PC-3 (cell line): Measurements from ENCODE around the gene MAPK9. TPM values are rescaled to one million over a fixed set of nuclear protein-coding genes. Genes with fewer than 3 reads are reported as not detected.
A peak's percentile ranks its signal among the peaks of the same experiment; 100 is the strongest.

Experiments used
- ATAC-seq: fragments of 200-7000 bp; cut with Tn5 transposase; 2 replicates; pipeline ENCODE4 v1.9.1; 2020; ENCODE audit warnings: mild to moderate bottlenecking, moderate library complexity
- BruUV-seq: library from RNA; stranded (reverse); fragments of 400-500 nt; replicated peaks from 2 replicates; lab custom pipeline; 2021; lab: Mats Ljungman, UMichigan
- CTCF ChIA-PET: fragments of 300-600 bp; sonication (Branson Sonifier 250); formaldehyde crosslinking; loops from one replicate; lab custom pipeline; 2022; ENCODE audit warnings: antibody characterized with exemption; lab: Charles Lee
- POLR2A ChIA-PET: fragments of 300-600 bp; sonication (Branson Sonifier 250); formaldehyde crosslinking; loops from one replicate; lab custom pipeline; 2022; ENCODE audit warnings: antibody characterized with exemption; ENCODE audit not compliant: unreplicated experiment; lab: Charles Lee
- DNase-seq: peaks from one replicate; pipeline ENCODE4 v3.0.0-alpha.2; 2015
- H2AFZ ChIP-seq: fragments of 300-600 bp; sonication (generic); 2 replicates; pipeline ENCODE4 v1.6.0; 2016; ENCODE audit warnings: antibody characterized with exemption, low read length
- H3F3A ChIP-seq: fragments of 300-600 bp; sonication (generic); one replicate; pipeline ENCODE4 v1.6.0; 2017; ENCODE audit warnings: antibody characterized with exemption, low read length, control low read depth, mild to moderate bottlenecking; ENCODE audit not compliant: unreplicated experiment
- H3K27ac ChIP-seq: fragments of 300-600 bp; sonication (generic); 2 replicates; pipeline ENCODE4 v1.5.1; 2016; ENCODE audit warnings: mild to moderate bottlenecking, low read length
- H3K27me3 ChIP-seq: fragments of 300-600 bp; sonication (generic); 2 replicates; pipeline ENCODE4 v1.6.1; 2016; ENCODE audit warnings: low read length, mixed read lengths
- H3K36me3 ChIP-seq: fragments of 300-600 bp; sonication (generic); 2 replicates; pipeline ENCODE4 v1.6.1; 2016; ENCODE audit warnings: low read depth, mixed run types, low read length, mixed read lengths
- H3K4me1 ChIP-seq: fragments of 300-600 bp; sonication (generic); 2 replicates; pipeline ENCODE4 v1.5.1; 2016; ENCODE audit warnings: low read length; ENCODE audit not compliant: insufficient read depth
- H3K4me2 ChIP-seq: fragments of 300-600 bp; sonication (generic); 2 replicates; pipeline ENCODE4 v1.6.0; 2016; ENCODE audit warnings: low read length
- H3K4me3 ChIP-seq: fragments of 300-600 bp; sonication (generic); 2 replicates; pipeline ENCODE4 v1.5.1; 2016; ENCODE audit warnings: mild to moderate bottlenecking, low read length, mixed read lengths
- H3K79me2 ChIP-seq: fragments of 300-600 bp; sonication (generic); 2 replicates; pipeline ENCODE4 v1.6.1; 2017; ENCODE audit warnings: low read length, mixed read lengths
- H3K9ac ChIP-seq: fragments of 300-600 bp; sonication (generic); 2 replicates; pipeline ENCODE4 v1.6.0; 2016; ENCODE audit warnings: mild to moderate bottlenecking, low read length
- H3K9me2 ChIP-seq: fragments of 300-600 bp; sonication (generic); replicated peaks from 2 replicates; pipeline ENCODE4 v1.6.1; 2016; ENCODE audit warnings: mixed run types, low read length, mixed read lengths
- H3K9me3 ChIP-seq: fragments of 300-600 bp; sonication (generic); 2 replicates; pipeline ENCODE4 v1.6.1; 2016; ENCODE audit warnings: low read length, mixed read lengths
- H4K20me1 ChIP-seq: fragments of 300-600 bp; sonication (generic); 2 replicates; pipeline ENCODE4 v1.6.1; 2016; ENCODE audit warnings: low read length, mixed read lengths
- CTCF ChIP-seq: fragments of 300-600 bp; sonication (generic); conservative IDR thresholded peaks from 2 replicates; pipeline ENCODE4 v1.5.1; 2017; ENCODE audit warnings: antibody characterized with exemption, low read depth, mild to moderate bottlenecking, low read length
- EZH2 ChIP-seq: fragments of 300-600 bp; sonication (generic); IDR thresholded peaks from one replicate; pipeline ENCODE4 v1.6.1; 2017; ENCODE audit warnings: antibody characterized with exemption, mild to moderate bottlenecking, low read length; ENCODE audit not compliant: unreplicated experiment
- EZH2phosphoT487 ChIP-seq: fragments of 300-600 bp; sonication (generic); IDR thresholded peaks from 2 replicates; pipeline ENCODE4 v1.6.1; 2018; ENCODE audit warnings: mild to moderate bottlenecking, antibody characterized with exemption, low read length, borderline replicate concordance
- intact Hi-C: fragments of 100-400 bp; cut with micrococcal nuclease; formaldehyde crosslinking; loops from 2 replicates; pipeline ENCODE4 v1.9.0; 2023
- total RNA-seq: library from RNA; depleted of rRNA; stranded (reverse); fragments of >200 nt; gene quantifications from 2 replicates; pipeline ENCODE4 v1.2.3, GENCODE V29; 2014

MAPK9 gene
- total RNA-seq, 1 experiment from 2014 or later = 26.5 TPM

- ChIA-PET CTCF (interaction anchor here (0.6 kb wide), 1 partner anchor 79 kb away, joined by 3 read pairs; no protein-coding TSS in a partner anchor), POLR2A (no interaction called here)
- H2AFZ ChIP-seq = peak overlapping the region; percentile 57
- H3K36me3 ChIP-seq = no peaks in the 10 kb centered on the region
- peaks cover 11% of the 10 kb centered on the region for H3K4me1 ChIP-seq
- H4K20me1 ChIP-seq = no peaks in the 10 kb centered on the region
- ATAC-seq (peak; percentile 41), DNase-seq (peak; percentile 6)
- no peak overlapping the region for H3K9ac ChIP-seq
- H3K4me3 ChIP-seq = peak overlapping the region; percentile 58
- no peaks in the 10 kb centered on the region for H3K9me3 ChIP-seq
- no peaks in the 10 kb centered on the region for H3K9me2 ChIP-seq
- H3K27me3 ChIP-seq = no peaks in the 10 kb centered on the region
- H3K79me2 ChIP-seq = no peaks in the 10 kb centered on the region
- intact Hi-C loops = loop anchor here (5.0 kb wide), 1 partner anchor 81 kb away; no protein-coding TSS in a partner anchor
- no peaks in the 10 kb centered on the region for H3F3A ChIP-seq
- no TSS peak for BruUV-seq
- no peak overlapping the region for H3K27ac ChIP-seq
- peak overlapping the region; percentile 73 for H3K4me2 ChIP-seq
- no peak for TF ChIP-seq EZH2phosphoT487
- no peak for TF ChIP-seq CTCF
- TF ChIP-seq EZH2 = no peak
These were observed 83.3 kb downstream of the MAPK9 start for GRCh38 chr5:180208435-180209081.

- H3K27me3 ChIP-seq = no peaks in the 10 kb centered on the region
- H3F3A ChIP-seq = no peaks in the 10 kb centered on the region
- ChIA-PET CTCF (no interaction called here), POLR2A (no interaction called here)
- no peaks in the 10 kb centered on the region for H3K36me3 ChIP-seq
- peak overlapping the region; percentile 57; the same call in 1 of the 2 replicates for H2AFZ ChIP-seq
- no peaks in the 10 kb centered on the region for H3K9me3 ChIP-seq
- H3K4me3 ChIP-seq = peak overlapping the region; percentile 58
- DNase-seq (no peak), ATAC-seq (no peak)
- intact Hi-C loops = loop anchor here (5.0 kb wide), 1 partner anchor 81 kb away; no protein-coding TSS in a partner anchor
- no peak for TF ChIP-seq CTCF
- TF ChIP-seq EZH2 = no peak
- no peak for TF ChIP-seq EZH2phosphoT487
- no peaks in the 10 kb centered on the region for H3K9me2 ChIP-seq
- no TSS peak for BruUV-seq
- H4K20me1 ChIP-seq = no peaks in the 10 kb centered on the region
- H3K9ac ChIP-seq = no peak overlapping the region
- H3K4me2 ChIP-seq = peak overlapping the region; percentile 73
- no peak overlapping the region for H3K27ac ChIP-seq
- peaks cover 11% of the 10 kb centered on the region for H3K4me1 ChIP-seq
- H3K79me2 ChIP-seq = no peaks in the 10 kb centered on the region
These were observed 83.8 kb downstream of the MAPK9 start for GRCh38 chr5:180208038-180208434.

GRCh38 chr5:180207593-180207992 is 84.3 kb downstream of the MAPK9 start:
- no TSS peak for BruUV-seq
- no peaks in the 10 kb centered on the region for H3K27me3 ChIP-seq
- H3K36me3 ChIP-seq = no peaks in the 10 kb centered on the region
- no peak for DNase-seq
- H3K4me1 ChIP-seq = peaks cover 6% of the 10 kb centered on the region
- no peak overlapping the region for H3K27ac ChIP-seq
- no peak overlapping the region for H2AFZ ChIP-seq
- H4K20me1 ChIP-seq = no peaks in the 10 kb centered on the region
- no peaks in the 10 kb centered on the region for H3F3A ChIP-seq
- intact Hi-C loops = loop anchor here (5.0 kb wide), 1 partner anchor 80 kb away; no protein-coding TSS in a partner anchor
- H3K9me2 ChIP-seq = no peaks in the 10 kb centered on the region
- H3K4me2 ChIP-seq = no peak overlapping the region
- H3K79me2 ChIP-seq = no peaks in the 10 kb centered on the region
- CTCF ChIA-PET = no interaction called here
- H3K4me3 ChIP-seq = no peak overlapping the region
- no peaks in the 10 kb centered on the region for H3K9me3 ChIP-seq
- no peak for ATAC-seq
- H3K9ac ChIP-seq = no peak overlapping the region
- TF ChIP-seq EZH2 (no peak), CTCF (no peak), EZH2phosphoT487 (no peak)
- POLR2A ChIA-PET = no interaction called here
